ENCODE results near the gene PAX7.

PAX7 gene

DNA sequence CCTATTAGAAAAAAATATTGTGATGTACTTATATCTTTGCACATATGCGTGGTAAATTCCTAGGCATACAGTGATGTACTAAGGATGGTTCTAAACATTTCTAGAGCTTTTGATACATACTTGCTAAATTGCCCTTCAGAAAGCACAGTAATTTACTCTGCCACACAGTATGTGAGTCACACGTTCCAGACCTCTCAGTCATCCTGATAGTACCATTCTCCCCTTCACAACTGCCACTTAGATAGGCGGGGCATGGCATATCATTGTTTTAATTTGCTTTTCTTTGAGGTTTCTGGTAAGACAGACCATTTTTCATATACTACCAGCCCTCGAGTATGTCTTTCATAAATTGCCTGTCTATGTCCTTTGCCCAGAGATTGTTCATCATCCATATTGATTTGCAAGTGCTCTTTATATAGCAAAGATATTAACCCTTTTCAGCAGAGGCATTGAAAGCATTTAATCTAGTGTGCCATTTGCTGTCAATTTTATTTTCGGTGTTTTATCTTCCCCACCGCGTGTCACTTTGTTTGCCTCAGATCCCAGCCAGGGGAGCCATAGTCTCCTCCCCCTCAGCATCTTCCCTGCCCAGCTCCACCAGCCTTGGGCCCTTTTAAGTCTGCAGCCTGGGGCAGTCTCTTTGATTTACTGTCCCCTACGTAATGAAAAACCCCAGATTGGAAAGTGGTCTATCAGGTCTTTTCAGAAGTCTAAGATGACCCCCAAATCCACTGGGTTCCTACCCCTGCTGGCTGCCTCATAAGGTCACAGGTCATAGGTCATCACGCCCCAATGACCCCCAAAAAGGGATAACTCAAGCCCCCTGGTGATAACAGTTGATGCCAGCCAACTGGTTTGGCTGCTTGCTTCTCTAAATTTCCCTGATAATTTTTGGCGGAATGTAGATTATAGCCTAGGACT, 11.8 kb upstream of the PAX7 start:
- in situ Hi-C loops (cut with MboI; ENCODE audit: low sequenced_read_pairs) = no loop called here

DNA sequence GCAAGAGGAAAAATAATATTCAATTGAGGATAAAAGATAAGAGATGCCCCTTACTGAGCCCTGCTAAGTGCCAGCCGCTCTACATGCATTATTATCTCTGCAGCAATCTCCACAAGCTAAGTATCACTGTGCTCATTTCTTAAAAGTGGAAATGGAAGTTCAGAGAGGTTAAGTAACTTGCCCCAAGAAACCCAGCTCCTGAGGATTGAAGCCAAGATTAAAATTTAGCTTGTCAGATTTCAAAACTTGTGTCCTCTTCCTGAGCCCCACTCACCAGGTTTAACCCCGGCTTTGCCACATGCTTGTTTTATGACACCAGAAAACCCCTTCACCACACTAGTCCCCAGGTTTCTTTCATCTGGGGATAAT, 11.2 kb upstream of the PAX7 start:
- in situ Hi-C loops (cut with MboI; ENCODE audit: low sequenced_read_pairs) = no loop called here

DNA sequence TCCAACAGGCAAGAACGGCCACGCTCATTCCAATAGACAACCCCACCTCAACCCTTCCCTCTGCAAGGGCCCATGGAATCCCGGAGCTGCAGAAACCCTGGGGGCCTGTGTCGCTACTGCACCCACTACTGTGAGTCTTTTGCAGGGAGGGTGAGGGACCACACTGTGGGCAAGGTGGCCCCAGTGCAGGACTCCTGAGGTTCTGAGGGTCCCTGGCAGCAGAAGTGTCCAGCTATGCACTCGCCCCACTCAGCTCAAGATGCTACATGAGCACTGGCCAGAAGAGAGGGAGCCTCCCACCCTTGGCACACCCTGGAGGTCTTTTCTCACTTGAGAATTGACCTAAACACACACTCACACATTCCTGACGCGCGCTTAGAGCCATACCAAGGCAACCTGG, 2.1 kb upstream of the PAX7 start:
- in situ Hi-C loops (cut with MboI; ENCODE audit: low sequenced_read_pairs) = no loop called here

DNA sequence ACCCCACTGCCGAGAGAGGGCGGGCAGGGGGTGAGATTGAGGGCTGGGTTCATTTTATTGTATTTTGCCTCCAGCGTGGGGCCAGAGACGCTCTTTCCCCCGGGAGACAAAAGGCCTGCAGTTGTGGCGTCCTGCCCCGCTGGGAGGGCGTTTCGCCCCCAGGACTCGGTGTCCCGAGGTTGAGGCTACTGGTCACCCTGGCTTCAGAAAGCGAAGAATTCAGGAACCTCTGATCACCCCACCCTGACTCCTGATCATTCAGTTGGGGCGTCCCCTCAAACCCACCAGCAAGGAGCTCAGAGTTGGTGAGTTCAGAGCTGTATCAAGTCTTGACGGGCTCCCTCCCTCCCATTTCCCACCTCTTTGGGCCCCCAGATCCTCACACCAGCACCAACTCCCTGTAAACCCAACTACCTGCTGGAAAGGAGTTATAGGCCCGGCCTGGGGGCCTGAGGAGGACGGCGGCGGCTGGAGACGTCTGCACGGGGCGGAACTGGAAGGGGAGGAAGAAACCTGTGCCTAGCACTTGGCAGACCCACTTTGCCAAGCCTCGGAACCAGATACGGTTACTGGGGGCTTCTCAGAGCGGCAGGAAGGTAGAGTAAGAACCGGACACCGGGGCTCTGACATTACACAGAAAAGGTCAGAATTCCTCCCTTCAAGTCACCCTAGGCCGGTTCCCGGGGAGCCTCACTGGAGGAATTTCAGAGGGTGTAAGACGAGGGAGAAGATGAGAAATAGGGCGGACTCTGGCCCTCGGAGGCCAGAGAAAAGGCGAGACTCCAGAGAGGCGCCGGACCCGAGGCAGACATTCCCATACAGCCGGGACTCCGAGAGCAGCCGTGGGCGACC, 761 bp upstream of the PAX7 start:
- in situ Hi-C loops (cut with MboI; ENCODE audit: low sequenced_read_pairs) = no loop called here

DNA sequence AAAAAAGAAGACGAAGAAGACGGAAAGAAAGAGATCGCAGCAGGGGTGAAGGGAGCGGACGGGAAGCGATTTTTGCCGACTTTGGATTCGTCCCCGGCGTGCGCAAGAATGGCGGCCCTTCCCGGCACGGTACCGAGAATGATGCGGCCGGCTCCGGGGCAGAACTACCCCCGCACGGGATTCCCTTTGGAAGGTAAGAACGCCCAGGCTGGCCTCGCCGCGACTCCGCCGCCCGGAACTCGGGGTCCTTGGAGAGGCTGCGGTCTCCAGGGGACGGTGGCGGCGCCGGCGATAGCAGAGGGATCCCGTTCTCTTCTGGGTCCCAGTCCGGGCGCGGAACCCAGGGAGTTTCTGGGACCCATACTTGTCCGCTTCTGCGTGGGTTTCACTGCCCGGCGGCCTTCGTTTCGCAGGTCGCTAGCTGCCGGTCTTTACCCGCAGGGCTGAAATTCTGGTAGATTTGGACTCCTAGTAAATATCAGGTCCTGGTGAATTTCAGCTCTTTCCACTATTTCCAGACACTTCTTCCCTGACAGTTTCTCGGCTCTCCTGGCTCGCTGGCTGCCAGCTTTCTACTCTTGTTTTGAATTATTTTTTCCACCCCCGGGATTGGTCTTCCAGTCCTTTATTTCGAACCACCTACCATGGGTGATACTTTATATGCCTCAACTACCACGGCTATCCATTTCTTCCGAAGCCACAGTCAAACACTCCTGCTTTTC, 1.0 kb downstream of the PAX7 start:
- in situ Hi-C loops (cut with MboI; ENCODE audit: low sequenced_read_pairs) = no loop called here

DNA sequence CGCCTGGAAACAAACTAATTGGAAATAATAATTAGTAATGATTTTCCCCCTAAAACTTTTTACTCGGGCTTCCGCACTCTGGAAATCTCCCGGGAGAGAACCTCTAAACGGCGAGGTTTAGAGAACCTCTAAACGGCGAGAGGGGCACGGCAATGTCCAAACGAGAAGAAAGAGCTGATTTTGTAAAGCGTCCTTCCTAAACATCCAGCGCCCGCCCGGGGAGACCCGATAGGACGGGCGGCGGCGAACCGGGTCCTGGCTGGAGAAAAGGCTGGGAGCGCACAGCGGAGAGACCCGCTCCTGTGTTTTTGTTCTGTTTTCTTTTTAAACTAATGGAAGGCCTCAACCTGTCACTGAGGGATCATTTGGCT, 1.6 kb downstream of the PAX7 start:
- in situ Hi-C loops (cut with MboI; ENCODE audit: low sequenced_read_pairs) = no loop called here

DNA sequence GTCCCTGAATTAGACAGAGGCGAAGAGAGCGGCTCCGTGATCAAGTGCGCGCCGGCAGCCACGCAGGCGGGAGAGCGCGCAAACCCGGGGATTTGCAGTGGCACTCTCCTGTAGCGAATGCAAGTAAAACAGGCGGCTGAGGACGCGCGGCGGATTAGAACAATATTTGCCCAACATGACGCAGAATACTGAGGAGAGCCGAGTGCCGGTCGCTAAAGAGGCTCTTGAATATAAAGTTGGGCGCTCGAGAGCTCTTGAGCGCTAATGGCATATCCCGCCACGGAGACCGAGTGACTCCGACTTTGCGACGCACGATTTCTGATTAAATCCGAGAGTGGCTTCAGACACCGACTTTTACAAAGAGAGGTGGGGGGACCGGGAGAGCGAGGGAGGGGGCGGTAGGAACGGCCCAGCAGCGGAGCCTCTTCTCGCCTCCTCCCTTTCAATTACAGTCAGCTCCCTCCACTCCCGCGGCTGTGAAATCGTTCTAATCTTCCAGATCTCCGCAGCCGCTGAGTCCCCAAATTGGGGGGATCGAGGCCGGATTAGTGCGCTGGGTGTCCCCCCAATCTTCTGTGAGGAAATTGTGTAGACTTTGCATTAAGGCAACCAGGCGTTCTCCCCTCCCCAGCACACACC, 2.3 kb downstream of the PAX7 start:
- in situ Hi-C loops (cut with MboI; ENCODE audit: low sequenced_read_pairs) = no loop called here

DNA sequence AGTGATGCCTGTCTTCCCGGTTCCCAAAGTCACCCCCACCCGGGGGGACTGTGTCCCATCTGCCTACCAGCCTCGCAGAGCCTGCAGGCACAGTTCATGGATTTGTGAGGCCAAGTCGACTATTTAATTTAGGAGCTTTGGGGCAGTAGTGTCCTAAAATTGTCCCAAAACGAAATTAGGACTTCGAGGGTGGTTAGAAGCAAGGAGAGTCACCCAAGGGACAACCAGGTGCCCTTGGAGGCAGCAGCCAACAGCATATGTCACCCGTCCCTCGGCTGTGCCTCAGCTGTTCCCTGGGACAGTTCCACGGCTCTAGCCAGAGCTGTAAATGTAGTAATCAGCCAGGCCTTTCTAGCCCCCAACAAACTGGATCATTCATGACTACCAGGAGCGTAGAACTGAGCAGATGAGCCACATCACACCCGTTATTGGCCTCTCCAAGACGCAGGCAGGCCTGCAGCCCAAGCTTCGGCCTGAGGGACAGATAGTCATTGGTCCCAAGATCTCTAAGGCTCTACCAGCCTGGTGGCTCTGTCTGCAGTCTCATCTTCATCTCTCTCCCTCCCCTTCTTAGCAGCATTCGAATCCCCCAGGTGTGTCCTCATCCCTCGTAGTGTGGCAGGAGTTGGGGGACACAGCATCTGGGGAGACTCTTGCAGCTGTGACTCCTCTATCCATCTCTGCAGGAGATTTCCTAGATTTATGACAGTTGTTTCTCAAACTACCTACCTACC, 2.9 kb downstream of the PAX7 start:
- in situ Hi-C loops (cut with MboI; ENCODE audit: low sequenced_read_pairs) = no loop called here

DNA sequence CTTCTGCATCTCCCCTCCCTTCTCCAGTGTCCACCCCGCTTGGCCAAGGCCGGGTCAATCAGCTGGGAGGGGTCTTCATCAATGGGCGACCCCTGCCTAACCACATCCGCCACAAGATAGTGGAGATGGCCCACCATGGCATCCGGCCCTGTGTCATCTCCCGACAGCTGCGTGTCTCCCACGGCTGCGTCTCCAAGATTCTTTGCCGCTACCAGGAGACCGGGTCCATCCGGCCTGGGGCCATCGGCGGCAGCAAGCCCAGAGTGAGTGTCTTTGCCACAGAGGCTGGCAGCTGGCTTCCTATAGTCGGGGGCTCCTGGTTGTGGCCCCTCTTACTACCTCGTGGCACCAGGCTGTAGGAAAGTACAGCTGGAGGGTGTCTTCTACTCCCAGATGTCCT, 3.6 kb downstream of the PAX7 start:
- in situ Hi-C loops (cut with MboI; ENCODE audit: low sequenced_read_pairs) = no loop called here

DNA sequence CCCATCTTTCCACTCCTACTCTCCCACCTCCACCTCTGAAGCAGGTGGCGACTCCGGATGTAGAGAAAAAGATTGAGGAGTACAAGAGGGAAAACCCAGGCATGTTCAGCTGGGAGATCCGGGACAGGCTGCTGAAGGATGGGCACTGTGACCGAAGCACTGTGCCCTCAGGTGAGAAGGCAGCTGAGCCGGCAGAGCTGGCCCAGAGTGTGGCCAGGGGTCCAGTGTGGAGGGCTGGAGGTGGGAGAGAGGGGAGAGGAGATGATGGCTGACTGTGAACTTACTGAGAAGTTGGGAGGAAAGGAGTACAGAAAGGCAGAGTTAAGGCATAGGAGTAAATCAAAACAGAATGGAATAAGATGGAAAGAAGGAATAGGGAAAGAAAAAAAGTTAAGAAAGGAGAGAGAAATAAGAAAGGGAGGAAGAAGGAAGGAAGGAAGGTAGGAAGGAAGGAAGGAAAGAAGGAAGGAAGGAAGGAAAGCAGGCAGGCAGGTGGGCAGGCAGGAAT, 4.5 kb downstream of the PAX7 start:
- in situ Hi-C loops (cut with MboI; ENCODE audit: low sequenced_read_pairs) = no loop called here

DNA sequence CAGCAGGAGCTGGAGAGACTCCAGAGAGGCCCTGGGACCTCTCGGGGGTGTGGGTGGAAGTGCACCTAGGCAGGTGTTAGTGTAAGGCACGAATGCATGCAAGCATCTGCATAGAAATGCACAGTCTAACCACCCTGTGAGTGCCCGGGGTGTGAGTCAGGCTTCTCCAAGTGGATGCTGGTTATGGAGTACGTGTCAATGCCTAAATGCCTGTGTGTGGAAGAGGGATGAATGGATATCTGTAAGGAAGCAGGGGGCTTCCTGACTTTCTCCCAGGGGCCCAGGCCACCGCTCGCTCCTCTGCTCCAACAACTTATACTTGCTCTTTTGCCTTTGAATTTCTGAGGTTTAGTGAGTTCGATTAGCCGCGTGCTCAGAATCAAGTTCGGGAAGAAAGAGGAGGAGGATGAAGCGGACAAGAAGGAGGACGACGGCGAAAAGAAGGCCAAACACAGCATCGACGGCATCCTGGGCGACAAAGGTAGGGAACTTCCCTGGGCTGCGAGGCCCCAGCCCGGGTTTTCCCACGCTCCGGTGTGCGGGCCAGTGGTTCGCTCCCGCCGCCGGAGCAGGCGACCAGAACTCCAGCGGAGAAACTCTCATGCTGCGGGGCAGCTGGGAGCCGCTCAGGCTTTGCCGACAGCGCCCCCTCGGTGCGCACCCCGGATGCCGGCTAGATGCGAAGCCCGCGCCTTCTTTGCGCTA, 5.4 kb downstream of the PAX7 start:
- in situ Hi-C loops (cut with MboI; ENCODE audit: low sequenced_read_pairs) = no loop called here

DNA sequence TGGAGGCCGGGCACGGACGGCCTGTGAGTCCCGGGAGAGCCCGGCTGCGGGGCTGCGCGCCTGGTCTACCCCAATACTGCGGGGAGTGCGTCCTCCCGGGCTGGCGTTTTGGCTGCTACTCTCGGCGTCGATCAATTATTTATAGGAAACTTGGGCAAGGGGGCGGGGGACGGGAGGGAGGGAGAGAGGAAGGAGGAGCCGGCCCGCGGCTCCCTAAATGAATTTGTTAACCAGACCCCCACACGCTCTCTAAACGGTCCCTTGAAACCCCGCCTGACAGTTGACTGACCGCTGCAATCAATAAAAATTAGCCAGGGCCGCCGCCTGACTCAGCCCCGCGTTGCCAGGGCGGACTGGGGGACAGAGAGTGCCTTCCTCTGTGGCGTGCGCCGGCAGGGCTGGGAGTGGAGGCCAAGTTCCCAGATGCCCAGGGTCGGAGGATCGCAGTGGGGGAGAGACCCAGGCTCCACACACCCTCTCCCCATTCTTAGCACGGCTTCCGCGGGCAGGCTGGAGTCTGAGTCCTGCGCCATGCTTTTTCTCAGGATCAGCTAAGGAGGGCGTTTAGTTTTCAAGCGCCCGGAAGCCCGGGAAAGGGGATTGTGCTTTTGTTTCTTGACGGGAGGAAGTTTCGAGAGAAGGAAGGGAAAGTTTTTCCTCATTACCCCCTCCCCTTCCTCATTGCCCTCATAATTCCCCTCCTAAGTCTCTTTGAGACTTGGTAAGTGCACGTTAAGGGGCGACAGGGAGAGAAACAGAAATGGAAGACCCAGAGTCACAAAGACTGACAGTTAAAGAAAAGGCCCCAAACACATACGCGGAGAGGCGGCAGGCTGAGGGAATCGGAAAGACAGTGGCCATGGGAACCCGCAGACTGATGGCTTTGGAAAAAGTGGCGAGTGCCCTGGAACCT, 6.2 kb downstream of the PAX7 start:
- in situ Hi-C loops (cut with MboI; ENCODE audit: low sequenced_read_pairs) = no loop called here

DNA sequence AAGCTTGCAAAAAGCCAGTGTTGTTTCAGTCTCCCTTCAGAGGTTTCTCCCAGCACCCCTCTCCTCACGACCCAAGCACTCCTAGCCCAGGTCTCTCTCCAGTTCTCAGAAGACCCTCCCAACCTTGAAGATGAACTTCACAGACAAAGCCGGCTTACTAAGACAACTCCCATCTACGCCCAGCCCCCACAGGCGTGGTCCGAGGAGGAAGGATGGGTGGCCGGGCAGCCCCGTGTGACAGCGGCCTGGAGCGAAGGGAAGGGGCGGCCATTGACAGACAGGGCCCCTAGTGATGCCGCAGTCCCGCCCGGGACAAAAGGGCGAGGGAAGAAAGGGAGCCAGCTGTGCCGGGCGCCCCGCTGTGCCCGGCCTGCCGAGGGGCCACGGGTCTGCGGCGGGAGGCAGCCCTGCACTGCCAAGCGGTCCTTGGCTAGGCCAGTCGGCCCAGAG, 6.9 kb downstream of the PAX7 start:
- in situ Hi-C loops (cut with MboI; ENCODE audit: low sequenced_read_pairs) = no loop called here

DNA sequence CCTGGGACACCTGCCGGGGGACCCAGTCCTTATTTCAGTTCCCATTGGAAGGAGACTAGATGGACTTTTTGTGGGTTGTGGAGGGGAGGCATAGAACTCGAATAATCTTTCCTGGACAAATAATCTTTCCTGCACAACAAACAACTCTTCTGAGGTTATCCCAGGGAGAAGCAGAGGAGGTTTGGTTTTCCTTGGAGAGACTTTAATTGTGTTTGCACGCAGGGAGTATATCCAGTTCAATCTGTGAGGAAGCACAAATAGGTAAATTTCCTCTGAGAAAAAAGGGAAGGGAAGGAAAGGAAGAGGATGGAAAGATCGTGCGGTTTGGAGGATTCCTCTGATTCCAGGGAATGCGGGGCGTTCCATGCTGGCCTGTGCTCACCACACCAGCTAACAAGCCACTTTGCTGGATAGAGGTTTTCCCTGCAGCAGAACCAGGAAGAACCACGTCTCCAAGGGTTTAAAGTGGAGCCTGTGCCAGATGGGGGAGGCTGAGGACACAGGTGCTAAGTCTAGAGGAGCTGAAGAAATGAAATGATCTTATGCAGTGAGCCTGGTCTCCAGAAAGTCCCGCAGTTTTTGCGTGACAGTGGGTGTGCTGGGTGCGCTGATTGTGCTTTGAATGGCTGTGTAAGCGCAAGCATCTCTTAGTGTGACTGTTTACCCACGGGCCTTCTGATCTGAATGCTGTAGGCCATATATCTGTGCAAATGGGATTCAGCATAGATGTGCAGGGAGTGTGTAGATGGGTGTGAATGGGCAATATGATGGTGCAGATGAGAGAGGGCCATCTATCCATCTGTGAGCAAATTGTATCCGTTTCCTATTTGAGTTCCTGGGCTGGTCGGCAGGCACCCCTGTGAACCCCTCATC, 7.6 kb downstream of the PAX7 start:
- in situ Hi-C loops (cut with MboI; ENCODE audit: low sequenced_read_pairs) = no loop called here

DNA sequence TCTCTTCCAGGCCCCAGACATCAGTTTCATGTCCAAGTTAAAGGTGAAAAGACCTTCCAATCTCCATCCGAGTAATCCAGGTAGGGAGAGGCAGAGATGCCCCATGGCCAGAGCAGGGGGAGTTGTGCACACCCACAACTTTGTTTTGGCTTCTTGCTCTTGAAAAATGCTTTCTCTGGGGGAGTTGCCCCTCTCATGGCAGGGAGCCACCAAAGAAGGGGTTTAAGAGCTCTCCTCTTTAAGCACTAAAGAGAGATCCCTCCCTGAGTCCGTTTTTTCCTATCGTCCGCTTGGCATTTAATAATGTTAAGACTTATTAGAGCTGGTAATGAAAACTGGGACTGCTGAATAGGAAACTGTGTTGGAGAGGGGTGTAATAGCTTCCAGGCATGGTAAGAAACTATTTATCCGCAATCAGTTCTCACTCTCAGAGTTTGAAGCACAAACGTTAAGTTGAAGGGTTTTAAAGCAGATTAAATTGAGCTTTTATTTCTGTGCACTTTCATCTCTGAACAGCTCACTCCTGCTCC, 8.3 kb downstream of the PAX7 start:
- in situ Hi-C loops (cut with MboI; ENCODE audit: low sequenced_read_pairs) = no loop called here

DNA sequence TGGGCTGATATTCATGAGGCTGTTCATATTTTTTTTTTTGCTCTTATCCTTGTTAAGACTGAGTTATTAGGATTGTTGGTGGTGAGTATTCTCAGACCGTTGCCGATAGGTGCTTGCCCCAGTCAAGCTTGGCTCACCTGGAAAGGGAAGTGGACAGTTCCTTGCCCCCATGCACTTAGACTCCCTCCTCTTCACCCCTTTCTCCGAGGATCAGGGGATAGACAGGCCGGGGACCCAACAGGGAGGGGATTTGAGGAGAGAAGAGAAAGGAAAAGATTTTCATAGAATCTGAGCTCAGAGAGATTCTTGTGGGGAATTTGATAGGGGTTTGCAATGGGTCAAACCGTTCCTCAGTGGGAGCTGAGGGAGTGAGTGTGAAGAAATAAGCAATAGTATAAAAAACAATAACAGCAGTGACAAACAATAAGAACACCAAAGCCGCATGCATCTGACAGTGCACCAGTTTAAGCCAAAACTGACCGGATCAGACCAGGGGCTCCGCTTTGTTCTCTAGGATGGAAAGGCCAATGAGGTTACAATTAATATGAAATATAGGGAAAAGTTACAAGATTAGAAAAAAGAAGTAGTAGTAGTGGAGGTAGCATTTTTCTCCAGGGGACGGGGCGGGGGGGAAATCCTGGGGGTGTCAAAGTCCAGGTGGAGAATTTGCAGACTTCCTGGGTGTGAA, 8.9 kb downstream of the PAX7 start:
- in situ Hi-C loops (cut with MboI; ENCODE audit: low sequenced_read_pairs) = no loop called here

Data from hTERT RPE-1 (cell line).